ENCODE results near the gene SLC28A1.

SLC28A1 gene, protein sequence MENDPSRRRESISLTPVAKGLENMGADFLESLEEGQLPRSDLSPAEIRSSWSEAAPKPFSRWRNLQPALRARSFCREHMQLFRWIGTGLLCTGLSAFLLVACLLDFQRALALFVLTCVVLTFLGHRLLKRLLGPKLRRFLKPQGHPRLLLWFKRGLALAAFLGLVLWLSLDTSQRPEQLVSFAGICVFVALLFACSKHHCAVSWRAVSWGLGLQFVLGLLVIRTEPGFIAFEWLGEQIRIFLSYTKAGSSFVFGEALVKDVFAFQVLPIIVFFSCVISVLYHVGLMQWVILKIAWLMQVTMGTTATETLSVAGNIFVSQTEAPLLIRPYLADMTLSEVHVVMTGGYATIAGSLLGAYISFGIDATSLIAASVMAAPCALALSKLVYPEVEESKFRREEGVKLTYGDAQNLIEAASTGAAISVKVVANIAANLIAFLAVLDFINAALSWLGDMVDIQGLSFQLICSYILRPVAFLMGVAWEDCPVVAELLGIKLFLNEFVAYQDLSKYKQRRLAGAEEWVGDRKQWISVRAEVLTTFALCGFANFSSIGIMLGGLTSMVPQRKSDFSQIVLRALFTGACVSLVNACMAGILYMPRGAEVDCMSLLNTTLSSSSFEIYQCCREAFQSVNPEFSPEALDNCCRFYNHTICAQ

DNA sequence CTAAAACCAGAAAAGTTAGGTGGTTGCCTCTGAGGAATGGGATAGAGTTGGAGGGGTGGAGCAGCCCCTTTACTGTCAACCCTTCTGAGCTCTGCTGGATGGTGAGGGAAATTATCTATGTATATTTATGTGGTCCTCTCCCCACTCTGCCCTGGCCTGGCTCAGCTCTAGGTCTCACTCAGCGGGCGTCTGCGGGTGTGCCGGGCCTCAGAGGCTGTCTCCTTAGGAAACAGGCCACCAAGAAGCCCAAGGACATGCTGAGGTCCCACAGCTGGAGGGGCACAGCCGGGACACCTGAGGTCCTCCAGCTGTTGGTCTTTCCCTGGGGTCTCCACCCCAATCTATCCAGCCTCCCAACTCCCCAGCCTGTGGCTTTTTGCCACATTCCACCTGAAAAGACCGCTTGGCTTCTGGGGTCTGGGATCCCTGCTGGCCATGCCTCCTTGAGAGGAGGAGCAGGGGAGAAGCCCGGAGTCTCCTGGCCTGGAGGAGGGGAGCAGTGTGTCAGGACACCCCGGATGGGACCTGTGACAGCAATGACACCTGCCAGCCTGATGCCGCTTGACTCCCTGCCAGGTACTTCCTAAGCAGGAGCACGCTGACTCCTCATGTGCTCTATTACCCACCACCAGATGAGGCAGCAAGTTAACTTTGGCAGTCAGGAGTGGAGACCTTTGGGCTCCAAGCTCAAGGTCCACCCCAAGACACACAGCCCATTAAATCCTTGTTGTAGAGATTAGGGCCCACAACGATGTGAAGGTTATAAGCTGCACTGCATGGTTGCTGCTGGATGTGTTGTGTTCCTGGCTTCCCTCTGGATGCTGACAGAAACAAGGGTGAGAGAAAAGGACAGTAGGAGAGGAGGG lies at the start of gene SLC28A1:
SLC28A1 (plus strand) TSS at position 747 of the 866 bp plus-strand sequence. CDS start 3,099 bp downstream, outside the sequence.
- no peak for DNase-seq (ENCODE audit: low read depth)

DNA sequence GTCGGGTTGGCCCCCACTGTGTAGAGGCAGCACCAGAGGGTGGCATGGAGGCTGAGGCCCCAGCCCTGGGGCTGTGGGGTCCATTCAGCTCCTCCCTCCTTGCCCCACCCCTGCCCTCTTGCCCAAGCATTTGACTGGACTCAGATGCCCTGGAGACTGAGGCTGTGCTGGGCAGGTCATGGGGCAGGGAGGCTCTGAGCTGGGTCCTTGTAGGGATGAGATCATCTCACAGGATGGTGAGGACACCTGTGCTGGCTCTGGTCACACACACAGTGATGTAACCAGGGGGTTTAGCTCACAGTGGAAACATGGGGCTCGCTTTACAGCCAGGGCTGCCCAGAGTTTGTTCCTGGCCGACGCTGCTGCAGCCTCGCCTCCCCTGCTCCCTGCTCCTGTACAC lies 49.5 kb upstream of the SLC28A1 start:
- no peak for DNase-seq (ENCODE audit: low read depth)

DNA sequence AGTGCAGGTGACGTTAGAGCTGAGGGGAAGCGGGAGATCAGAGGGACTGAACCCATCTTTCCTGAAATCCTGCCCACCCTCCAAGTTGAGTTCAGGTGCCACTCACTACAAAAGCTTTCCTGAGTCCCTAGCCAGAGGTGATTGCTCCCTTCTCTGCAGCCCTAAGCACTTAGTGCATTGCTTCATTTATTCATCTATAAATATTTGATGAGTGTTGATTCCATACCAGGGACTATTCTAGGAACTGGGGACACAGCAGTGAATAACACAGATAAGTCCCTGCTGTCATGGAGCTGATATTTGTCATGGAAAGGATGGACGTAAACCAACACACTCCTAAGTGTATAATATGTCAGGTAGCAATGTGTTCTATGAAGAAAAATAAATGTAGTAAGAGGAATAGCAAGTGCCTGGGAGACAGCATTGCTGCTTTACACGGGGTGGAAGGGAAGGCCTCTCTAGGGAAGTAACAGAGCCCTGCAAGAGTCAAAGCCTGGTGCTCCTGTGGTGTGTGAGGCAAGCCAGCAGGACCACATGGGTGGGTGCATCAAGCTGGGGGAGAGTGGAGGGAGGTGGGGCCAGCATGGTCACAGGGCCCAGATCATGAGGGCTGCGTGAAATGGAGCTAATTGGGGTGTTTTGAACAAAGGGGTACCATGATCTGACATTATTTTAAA lies 48.7 kb upstream of the SLC28A1 start:
- DNase-seq (ENCODE audit: low read depth) = no peak

DNA sequence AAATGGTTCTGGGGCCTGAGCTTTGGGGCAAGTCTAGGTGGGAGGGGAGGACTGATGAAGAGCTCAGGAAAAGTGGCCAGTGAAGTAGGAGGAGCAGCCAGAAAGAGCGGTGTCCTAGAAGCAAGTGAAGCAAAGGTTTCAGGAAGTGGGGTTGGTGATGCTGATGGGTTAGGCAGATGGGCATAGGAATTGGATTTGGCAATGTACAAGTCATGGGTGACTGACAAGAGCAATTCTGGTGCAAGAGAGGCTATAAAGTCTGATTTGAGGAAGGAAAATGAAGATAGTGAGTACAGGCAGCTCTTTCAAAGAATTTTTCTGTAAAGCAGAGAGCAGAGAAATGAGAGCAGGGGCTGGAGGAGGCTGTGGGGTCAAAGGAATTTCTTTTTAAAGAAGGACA lies 47.6 kb upstream of the SLC28A1 start:
- DNase-seq (ENCODE audit: low read depth) = no peak

DNA sequence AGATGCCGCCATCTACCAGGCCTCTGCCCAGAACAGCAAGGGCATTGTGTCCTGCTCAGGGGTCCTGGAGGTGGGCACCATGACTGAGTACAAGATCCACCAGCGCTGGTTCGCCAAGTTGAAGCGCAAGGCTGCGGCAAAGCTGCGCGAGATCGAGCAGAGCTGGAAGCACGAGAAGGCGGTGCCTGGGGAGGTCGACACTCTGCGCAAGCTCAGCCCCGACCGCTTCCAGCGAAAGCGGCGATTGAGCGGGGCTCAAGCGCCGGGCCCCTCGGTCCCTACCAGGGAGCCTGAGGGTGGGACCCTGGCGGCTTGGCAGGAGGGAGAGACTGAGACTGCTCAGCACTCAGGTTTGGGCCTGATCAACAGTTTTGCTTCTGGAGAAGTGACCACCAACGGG lies 44.7 kb upstream of the SLC28A1 start:
- no peak for DNase-seq (ENCODE audit: low read depth)

DNA sequence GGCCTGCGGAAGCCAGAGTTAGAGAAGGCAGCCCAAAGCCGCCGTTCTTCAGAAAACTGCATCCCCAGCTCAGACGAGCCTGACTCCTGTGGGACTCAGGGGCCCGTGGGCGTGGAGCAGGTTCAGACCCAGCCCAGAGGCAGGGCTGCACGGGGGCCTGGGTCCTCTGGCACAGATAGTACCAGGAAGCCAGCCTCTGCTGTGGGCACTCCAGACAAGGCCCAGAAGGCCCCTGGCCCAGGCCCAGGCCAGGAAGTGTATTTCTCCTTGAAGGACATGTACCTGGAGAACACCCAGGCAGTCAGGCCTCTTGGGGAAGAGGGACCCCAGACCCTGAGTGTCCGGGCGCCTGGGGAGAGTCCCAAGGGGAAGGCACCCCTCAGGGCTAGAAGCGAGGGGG lies 44.2 kb upstream of the SLC28A1 start:
- DNase-seq (ENCODE audit: low read depth) = no peak

DNA sequence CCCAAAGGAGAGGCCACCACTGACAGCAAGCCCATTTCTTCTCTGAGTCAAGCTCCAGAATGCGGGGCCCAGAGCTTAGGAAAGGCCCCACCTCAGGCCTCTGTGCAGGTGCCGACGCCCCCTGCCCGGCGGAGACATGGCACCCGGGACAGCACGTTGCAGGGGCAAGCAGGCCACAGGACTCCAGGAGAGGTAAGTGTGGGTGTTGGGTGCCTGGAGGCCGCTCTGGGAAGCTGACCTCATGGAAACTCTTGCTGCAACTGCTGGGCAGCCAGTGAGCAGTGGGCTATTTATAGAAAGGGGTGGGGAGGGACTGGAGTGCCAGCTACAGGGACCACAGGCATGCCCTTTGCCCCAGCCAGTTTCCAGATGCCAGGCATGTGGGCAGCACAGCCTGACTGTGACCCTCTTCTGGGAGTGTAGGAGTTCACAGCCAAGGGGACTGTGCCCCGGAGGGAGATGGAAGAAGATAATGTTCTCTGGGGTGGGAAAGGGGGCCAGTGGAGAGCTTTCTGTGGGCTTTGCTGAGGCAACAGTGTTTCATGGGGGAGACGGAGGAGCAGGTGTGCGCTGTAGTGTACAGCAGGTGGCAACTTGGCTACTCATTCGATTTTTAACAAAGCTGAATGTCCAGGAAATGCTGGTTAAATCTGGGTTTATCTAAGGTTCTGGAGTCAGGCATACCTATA lies 43.6 kb upstream of the SLC28A1 start:
- DNase-seq (ENCODE audit: low read depth) = peak; percentile 35

DNA sequence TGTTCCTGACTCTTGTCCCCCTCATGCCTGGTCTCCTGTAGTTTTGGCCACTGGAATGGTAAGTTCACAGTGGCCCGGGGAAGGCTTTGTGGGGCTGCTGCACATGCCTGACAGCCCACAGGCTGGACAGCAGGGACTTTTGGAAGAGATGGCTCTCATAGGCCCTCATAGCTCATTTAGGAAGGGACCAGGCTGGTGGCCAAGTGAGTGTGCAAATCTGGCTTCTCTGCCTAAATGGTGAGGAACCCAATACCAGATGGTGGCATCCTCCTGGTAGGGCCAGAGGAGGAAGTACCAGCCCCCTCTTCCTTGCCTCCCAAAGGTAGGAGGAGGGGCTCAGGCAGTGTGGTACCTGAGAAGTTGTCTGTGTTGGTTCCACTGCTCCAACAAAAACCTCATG lies 41.7 kb upstream of the SLC28A1 start:
- no peak for DNase-seq (ENCODE audit: low read depth)

DNA sequence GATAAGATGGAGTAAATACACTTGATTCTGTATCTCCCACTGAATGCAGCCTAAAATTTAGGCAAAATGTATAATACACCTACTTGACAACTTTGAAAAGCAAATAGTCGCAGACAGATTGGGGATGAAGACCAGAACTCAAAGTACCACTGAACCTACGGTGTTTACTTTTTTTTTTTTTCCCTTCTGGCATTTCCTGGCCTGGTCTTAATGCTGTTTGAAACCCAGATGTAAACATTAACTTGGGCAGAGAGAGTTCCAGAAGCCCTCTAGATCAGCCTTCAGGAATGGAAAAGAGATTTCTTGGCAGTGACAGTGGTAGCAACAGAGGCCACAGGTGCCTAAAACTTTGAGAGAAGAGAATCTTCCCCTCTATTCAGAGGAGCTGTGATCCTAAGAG lies 39.5 kb upstream of the SLC28A1 start:
- no peak for DNase-seq (ENCODE audit: low read depth)

DNA sequence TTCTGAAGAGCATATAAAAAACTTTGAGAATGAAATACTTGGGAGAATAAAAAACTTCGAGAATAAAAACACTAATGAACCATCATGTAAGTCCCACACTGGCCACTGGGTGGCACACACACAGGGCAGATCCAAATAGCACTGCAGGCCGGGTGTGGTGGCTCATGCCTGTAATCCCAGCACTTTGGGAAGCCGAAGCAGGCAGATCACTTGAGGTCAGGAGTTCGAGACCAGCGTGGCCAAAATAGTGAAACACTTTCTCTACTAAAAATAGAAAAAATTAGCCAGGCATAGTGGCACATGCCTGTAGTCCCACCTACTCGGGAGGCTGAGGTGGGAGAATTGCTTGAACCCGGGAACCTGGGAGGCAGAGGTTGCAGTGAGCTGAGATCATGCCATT lies 38.8 kb upstream of the SLC28A1 start:
- peak; percentile 60 for DNase-seq (ENCODE audit: low read depth)

DNA sequence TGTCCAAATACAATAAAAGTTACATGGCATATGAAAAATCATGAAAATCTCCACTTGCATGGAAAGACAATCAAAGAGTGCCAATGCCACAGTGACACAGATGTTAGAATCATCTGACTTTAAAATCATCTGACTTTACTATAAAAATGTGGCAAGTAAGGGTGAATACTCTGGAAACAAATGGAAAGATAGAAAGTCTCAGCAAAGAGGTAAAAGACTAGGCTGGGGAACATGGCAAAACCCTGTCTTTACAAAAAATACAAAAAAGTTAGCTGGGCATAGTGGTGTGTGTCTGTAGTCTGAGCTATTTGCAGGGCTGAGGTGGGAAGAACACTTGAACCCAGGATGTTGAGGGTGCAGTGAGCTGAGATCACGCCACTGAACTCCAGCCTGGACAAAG lies 38.2 kb upstream of the SLC28A1 start:
- DNase-seq (ENCODE audit: low read depth) = no peak

DNA sequence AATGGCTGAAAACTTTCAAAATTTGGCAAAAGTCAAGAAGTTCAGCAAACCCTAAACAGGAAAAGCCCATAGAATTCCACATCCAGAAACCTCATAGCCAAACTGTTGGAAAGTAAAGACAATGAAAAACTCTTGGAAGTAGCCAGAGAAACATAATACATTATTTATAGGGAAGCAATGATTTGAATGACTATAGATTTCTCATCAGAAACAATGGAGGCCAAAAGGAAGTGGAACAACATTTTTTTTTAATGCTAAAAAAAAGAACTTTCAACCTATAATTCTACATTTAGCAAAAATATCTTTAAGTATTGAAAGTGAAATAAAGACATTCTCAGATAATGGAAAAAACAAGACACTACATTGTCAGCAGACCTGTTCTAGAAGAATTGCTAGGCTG lies 37.1 kb upstream of the SLC28A1 start:
- no peak for DNase-seq (ENCODE audit: low read depth)

DNA sequence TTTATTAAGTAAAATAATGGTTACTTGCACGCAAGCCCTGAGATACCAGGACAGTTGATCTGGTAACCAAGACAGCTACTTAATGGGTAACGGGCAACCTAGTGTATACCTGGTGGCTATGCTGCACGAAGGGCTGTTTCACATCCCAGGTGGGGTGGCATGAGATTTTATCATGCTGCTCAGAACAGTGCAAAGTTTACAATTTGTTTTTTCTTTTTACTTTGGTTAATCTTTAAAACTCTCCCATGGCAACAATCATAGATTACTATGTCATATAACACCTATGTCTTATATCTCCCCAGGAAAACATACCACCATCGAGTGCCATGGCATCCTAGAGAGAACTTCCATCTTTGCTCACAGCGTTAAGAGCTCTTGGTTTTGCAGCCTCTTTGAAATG lies 32.2 kb upstream of the SLC28A1 start:
- no peak for DNase-seq (ENCODE audit: low read depth)

DNA sequence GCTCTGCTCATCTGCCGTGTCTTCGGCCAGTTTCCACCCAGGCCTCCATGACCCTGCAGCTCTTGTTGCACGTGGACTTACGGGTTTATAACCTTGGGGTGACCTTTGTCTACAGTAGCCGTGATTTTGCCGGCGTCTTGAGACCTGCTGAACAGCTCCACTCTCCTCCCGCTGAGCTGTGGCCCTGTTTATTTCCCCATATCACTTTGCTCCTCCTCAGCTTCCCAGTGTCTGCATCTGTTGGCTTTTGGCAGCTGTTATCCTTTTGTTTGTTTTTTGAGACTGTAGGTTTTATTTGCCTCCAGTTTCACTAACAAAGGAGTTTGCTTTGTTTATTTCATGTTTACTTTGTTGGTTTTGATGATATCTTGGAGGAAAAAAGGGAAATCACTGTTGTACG lies 29.3 kb upstream of the SLC28A1 start:
- DNase-seq (ENCODE audit: low read depth) = no peak

DNA sequence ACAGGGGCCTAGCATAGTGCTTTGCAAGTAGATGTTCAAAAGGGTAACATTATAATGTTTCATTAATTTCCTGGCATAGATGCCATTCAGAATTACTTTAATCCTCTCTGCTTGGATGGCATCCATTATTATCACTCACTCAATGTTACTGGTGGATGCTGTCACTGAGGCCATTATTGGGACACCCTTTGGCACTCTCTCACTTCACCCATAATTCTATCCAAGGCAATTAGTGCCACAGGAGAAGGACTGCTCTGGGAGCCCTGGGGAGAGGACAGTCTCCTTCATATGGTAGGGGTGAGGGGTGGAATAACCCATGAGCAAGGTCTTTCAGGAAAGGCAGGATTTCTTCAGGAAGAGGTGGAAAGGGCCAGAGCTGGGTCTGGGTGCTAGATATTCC lies 28.7 kb upstream of the SLC28A1 start:
- no peak for DNase-seq (ENCODE audit: low read depth)

DNA sequence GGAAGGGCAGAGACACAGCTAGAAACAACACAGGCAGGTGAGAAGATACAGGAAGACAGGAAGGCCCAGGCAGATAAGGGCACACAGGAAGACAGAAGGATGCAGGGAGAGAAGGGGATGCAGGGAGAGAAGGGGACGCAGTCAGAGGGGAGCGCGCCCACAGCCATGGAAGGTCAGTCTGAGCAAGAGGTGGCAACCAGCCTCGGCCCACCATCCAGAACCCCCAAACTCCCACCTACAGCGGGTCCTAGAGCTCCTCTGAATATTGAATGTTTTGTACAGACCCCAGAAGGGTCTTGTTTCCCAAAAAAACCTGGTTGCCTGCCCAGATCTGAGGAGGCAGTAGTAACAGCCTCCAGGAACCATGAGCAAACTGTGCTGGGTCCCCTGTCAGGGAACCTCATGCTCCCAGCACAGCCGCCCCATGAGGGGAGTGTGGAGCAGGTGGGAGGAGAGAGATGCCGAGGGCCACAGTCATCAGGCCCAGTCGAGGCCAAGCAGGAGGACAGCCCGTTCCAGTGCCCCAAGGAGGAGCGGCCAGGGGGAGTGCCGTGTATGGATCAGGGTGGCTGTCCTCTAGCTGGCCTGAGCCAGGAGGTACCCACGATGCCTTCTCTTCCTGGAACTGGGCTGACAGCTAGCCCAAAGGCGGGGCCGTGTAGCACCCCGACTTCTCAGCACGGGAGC lies 27.6 kb upstream of the SLC28A1 start:
- DNase-seq (ENCODE audit: low read depth) = no peak

DNA sequence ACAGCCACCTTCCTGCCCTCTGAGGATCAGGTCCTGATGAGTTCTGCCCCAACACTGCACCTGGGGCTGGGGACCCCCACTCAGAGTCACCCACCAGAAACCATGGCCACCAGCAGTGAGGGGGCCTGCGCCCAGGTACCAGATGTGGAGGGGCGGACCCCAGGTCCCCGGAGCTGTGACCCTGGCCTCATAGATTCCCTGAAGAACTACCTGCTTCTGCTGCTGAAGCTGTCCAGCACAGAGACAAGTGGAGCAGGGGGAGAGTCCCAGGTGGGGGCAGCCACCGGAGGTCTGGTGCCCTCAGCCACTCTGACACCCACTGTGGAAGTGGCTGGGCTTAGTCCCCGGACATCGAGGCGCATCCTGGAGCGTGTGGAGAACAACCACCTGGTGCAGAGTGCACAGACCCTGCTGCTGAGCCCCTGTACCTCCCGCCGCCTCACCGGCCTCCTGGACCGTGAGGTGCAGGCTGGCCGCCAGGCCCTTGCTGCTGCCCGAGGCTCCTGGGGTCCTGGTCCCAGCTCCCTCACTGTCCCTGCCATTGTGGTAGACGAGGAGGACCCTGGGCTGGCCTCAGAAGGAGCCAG lies 27.0 kb upstream of the SLC28A1 start:
- DNase-seq (ENCODE audit: low read depth) = no peak

DNA sequence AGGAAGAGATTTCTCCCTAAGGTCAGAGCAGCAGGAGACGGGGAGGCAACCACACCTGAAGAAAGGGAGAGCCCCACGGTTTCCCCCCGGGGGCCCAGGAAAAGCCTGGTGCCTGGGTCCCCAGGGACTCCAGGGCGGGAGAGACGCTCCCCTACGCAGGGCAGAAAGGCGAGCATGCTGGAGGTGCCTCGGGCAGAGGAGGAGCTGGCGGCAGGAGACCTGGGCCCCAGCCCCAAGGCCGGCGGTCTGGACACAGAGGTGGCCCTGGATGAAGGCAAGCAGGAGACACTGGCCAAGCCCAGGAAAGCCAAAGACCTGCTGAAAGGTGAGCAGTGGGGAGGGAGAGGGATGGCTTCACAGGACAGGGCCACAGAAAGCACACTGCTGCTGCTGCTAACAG lies 26.2 kb upstream of the SLC28A1 start:
- DNase-seq (ENCODE audit: low read depth) = no peak

DNA sequence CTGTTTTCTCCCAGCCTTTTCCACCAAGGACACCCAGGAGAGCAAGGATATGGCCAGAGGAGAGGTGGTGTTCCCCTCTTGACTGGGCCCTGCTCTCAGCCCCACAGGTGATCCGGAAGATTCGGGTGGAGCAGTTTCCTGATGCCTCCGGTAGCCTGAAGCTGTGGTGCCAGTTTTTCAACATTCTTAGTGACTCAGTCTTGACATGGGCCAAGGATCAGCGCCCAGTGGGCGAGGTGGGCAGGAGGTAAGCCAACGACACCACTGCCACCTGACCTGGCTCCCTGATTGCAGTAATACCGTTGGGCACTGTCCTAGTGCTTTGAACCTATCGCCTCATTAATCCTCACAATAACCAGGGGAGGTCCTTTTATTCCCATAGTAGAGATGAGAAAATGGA lies 25.3 kb upstream of the SLC28A1 start:
- no peak for DNase-seq (ENCODE audit: low read depth)

DNA sequence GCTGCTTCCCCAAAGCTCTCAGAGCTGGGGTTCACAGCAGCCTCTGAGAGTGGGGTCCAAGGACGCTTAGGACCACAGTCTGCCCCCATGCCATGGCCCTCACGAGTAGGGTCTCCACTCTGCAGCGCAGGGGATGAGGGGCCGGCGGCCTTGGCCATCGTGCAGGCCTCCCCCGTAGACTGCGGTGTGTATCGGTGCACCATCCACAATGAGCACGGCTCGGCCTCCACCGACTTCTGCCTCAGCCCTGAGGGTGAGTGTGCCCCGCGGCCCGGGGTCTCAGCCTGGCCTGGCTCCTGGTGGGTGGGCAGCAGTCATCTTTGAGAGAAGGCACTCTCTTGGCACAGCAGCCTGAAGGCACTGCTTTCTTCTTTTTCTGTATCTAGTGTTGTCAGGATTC lies 24.8 kb upstream of the SLC28A1 start:
- no peak for DNase-seq (ENCODE audit: low read depth)

DNA sequence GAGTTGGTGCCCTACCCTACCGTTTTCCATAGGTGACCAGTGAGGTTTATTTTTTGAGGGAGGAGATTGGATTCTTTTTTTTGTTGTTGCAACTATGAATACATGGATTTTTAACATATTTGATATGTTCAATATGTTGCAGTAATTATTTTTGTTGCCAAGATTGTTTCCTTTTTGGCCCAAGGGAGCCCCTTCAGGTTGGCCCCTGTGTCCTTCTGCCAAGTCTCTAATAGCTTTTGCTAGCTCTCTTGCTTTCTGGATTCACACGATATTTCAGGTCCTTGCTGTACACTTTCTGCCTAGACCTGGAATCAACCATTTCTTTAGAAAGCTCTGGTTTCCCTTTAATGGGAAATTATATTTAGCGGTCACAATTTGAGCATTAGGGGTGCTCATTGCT lies 22.7 kb upstream of the SLC28A1 start:
- no peak for DNase-seq (ENCODE audit: low read depth)
